H9 (cell line): Measurements from ENCODE around the gene VPREB3. TPM values are rescaled to one million over a fixed set of nuclear protein-coding genes. Genes with fewer than 3 reads are reported as not detected.

Source experiments
- DNase-seq: peaks from one replicate; pipeline ENCODE4 v3.0.0-alpha.2; 2017
- H2AFZ ChIP-seq: one replicate; pipeline ENCODE4 v1.6.1; 2013; ENCODE audit warnings: mild to moderate bottlenecking, low read length, control low read depth, moderate library complexity
- H2AK5ac ChIP-seq: 2 replicates; pipeline ENCODE4 v1.6.1; 2013; ENCODE audit warnings: low read length, control low read depth, mixed read lengths; ENCODE audit not compliant: insufficient read length
- H2BK120ac ChIP-seq: one replicate; pipeline ENCODE4 v1.6.1; 2013; ENCODE audit warnings: low read depth, mild to moderate bottlenecking, low read length, control low read depth, inconsistent platforms; ENCODE audit not compliant: poor library complexity, severe bottlenecking
- H2BK12ac ChIP-seq: 2 replicates; pipeline ENCODE4 v1.6.1; 2013; ENCODE audit warnings: low read length, control low read depth, mixed read lengths, low read depth; ENCODE audit not compliant: insufficient read length
- H2BK15ac ChIP-seq: 2 replicates; pipeline ENCODE4 v1.6.1; 2013; ENCODE audit warnings: low read depth, low read length, control low read depth
- H2BK20ac ChIP-seq: one replicate; pipeline ENCODE4 v1.6.1; 2013; ENCODE audit warnings: low read depth, mild to moderate bottlenecking, low read length, control low read depth, inconsistent platforms; ENCODE audit not compliant: poor library complexity, severe bottlenecking
- H2BK5ac ChIP-seq: 2 replicates; pipeline ENCODE4 v1.6.1; 2013; ENCODE audit warnings: low read length, control low read depth, mixed read lengths; ENCODE audit not compliant: insufficient read length
- H3K14ac ChIP-seq: 2 replicates; pipeline ENCODE4 v1.6.1; 2013; ENCODE audit warnings: low read length, control low read depth; ENCODE audit not compliant: insufficient read depth
- H3K18ac ChIP-seq: 2 replicates; pipeline ENCODE4 v1.6.1; 2013; ENCODE audit warnings: low read depth, mild to moderate bottlenecking, mixed read lengths, low read length, control low read depth; ENCODE audit not compliant: insufficient read length
- H3K23ac ChIP-seq: 2 replicates; pipeline ENCODE4 v1.6.1; 2013; ENCODE audit warnings: low read length, control low read depth, mixed read lengths, low read depth; ENCODE audit not compliant: insufficient read length
- H3K23me2 ChIP-seq: 2 replicates; pipeline ENCODE4 v1.6.1; 2013; ENCODE audit warnings: low read depth, mild to moderate bottlenecking, mixed read lengths, low read length, control low read depth; ENCODE audit not compliant: insufficient read length, poor library complexity, severe bottlenecking
- H3K27ac ChIP-seq: 2 replicates; pipeline ENCODE4 v1.5.1; 2013; ENCODE audit warnings: low read length, control low read depth, mixed read lengths, low read depth; ENCODE audit not compliant: insufficient read length
- H3K27me3 ChIP-seq: 2 replicates; pipeline ENCODE4 v1.6.1; 2013; ENCODE audit warnings: low read length, control low read depth, inconsistent platforms; ENCODE audit not compliant: insufficient read depth
- H3K4ac ChIP-seq: 2 replicates; pipeline ENCODE4 v1.6.1; 2013; ENCODE audit warnings: low read depth, mild to moderate bottlenecking, control low read depth, inconsistent platforms, low read length, moderate library complexity
- H3K4me1 ChIP-seq: 2 replicates; pipeline ENCODE4 v1.6.1; 2013; ENCODE audit warnings: low read length, control low read depth, inconsistent platforms; ENCODE audit not compliant: insufficient read depth
- H3K4me2 ChIP-seq: 2 replicates; pipeline ENCODE4 v1.6.1; 2013; ENCODE audit warnings: low read length, control low read depth, mixed read lengths; ENCODE audit not compliant: insufficient read length, insufficient read depth
- H3K56ac ChIP-seq: 2 replicates; pipeline ENCODE4 v1.6.1; 2013; ENCODE audit warnings: low read depth, mild to moderate bottlenecking, mixed read lengths, low read length, control low read depth; ENCODE audit not compliant: insufficient read length
- H3K79me1 ChIP-seq: 2 replicates; pipeline ENCODE4 v1.6.1; 2013; ENCODE audit warnings: low read depth, mild to moderate bottlenecking, moderate library complexity, low read length, control low read depth, inconsistent platforms; ENCODE audit not compliant: insufficient read depth, poor library complexity, severe bottlenecking
- H3K79me2 ChIP-seq: 2 replicates; pipeline ENCODE4 v1.6.1; 2013; ENCODE audit warnings: low read length, control low read depth, inconsistent platforms; ENCODE audit not compliant: insufficient read depth
- H3K9ac ChIP-seq: 2 replicates; pipeline ENCODE4 v1.6.1; 2013; ENCODE audit warnings: low read length, control low read depth, mixed read lengths; ENCODE audit not compliant: insufficient read length; ENCODE audit errors: extremely low read depth
- H3K9me3 ChIP-seq: one replicate; pipeline ENCODE4 v1.6.1; 2013; ENCODE audit warnings: low read depth, low read length, inconsistent platforms; ENCODE audit not compliant: control insufficient read depth
- H3T11ph ChIP-seq: one replicate; pipeline ENCODE4 v1.6.1; 2013; ENCODE audit warnings: mild to moderate bottlenecking, low read length, control low read depth, inconsistent platforms
- H4K20me1 ChIP-seq: one replicate; pipeline ENCODE4 v1.6.1; 2013; ENCODE audit not compliant: control insufficient read depth, insufficient read length, insufficient read depth
- H4K5ac ChIP-seq: 2 replicates; pipeline ENCODE4 v1.6.1; 2013; ENCODE audit warnings: low read depth, mild to moderate bottlenecking, mixed read lengths, low read length, control low read depth; ENCODE audit not compliant: insufficient read length
- H4K8ac ChIP-seq: replicated peaks from 2 replicates; pipeline ENCODE4 v1.6.1; 2013; ENCODE audit warnings: low read length, control low read depth, mixed read lengths, low read depth; ENCODE audit not compliant: insufficient read length
- H4K91ac ChIP-seq: 2 replicates; pipeline ENCODE4 v1.6.1; 2013; ENCODE audit warnings: low read depth, mild to moderate bottlenecking, moderate library complexity, mixed read lengths, low read length, control low read depth; ENCODE audit not compliant: insufficient read length
- H3K27ac Mint-ChIP-seq, 3 experiments: 2 replicates in 2 of 3; 3 replicates in 1 of 3; pipeline ENCODE4 v1.8.0; 2020 to 2021; ENCODE audit warnings: mixed read lengths in 3 of 3, mild to moderate bottlenecking in 1 of 3, moderate library complexity in 1 of 3
- H3K27me3 Mint-ChIP-seq: 2 replicates; pipeline ENCODE4 v1.8.0; 2021; ENCODE audit warnings: low read depth, mild to moderate bottlenecking, moderate library complexity, mixed read lengths
- H3K36me3 Mint-ChIP-seq, 3 experiments: 2 replicates in 2 of 3; 3 replicates in 1 of 3; pipeline ENCODE4 v1.8.0; 2020 to 2021; ENCODE audit warnings: low read depth in 3 of 3, mixed read lengths in 3 of 3; ENCODE audit not compliant: insufficient read depth in 1 of 3
- H3K4me1 Mint-ChIP-seq, 2 experiments: 2 replicates each; pipeline ENCODE4 v1.8.0; 2020; ENCODE audit warnings: mixed read lengths in 2 of 2
- H3K4me3 Mint-ChIP-seq, 2 experiments: 2 replicates in 1 of 2; 3 replicates in 1 of 2; pipeline ENCODE4 v1.8.0; 2020 to 2021; ENCODE audit warnings: mild to moderate bottlenecking in 2 of 2, mixed read lengths in 2 of 2, moderate library complexity in 1 of 2
- H3K9me3 Mint-ChIP-seq, 2 experiments: 2 replicates in 1 of 2; 3 replicates in 1 of 2; pipeline ENCODE4 v1.8.0; 2020; ENCODE audit warnings: mild to moderate bottlenecking in 2 of 2, mixed read lengths in 2 of 2, moderate library complexity in 1 of 2
- CTCF ChIP-seq: fragments of 200-600 bp; sonication (generic); conservative IDR thresholded peaks from 3 replicates; pipeline ENCODE4 v1.8.0; 2021; ENCODE audit warnings: antibody characterized with exemption, mild to moderate bottlenecking
- WGBS: extraction: QIAGEN DNeasy Blood & Tissue Kit; methylation state at CpG from one replicate; pipeline ENCODE4 v1.1.7; 2013; ENCODE audit warnings: missing lambda C conversion rate, low lambda C conversion rate, mixed read lengths; ENCODE audit not compliant: insufficient read length; ENCODE audit errors: extremely low coverage; 5-methylcytosine and 5-hydroxymethylcytosine counted together
- total RNA-seq: library from RNA; stranded (reverse); gene quantifications from 2 replicates; pipeline ENCODE4 v1.2.1, GENCODE V29; 2021

Gene VPREB3
- total RNA-seq, 1 experiment from 2014 or later = 0.50 TPM

GRCh38 chr22:23793326-23793725 lies 39.1 kb upstream of the VPREB3 start:
- H2BK5ac ChIP-seq = no peak overlapping the region
- Mint-ChIP-seq H3K4me3 (no peak overlapping the region), H3K27me3 (no peaks in the 10 kb centered on the region), H3K36me3 (peaks cover 35 to 66% (median 65%) of the 10 kb centered on the region in 3 experiments), H3K4me1 (peaks cover 9 to 16% of the 10 kb centered on the region in 2 experiments), H3K27ac (no peak overlapping the region), H3K9me3 (no peaks in the 10 kb centered on the region; a peak in 1 of 5 replicates)
- H3K79me2 ChIP-seq = peaks cover 11% of the 10 kb centered on the region; the same call in 1 of the 2 replicates
- H3K4ac ChIP-seq = no peak overlapping the region
- no CpG with 5 or more reads among the region's 8 CpGs for WGBS
- no peak overlapping the region for H4K5ac ChIP-seq
- H2AFZ ChIP-seq = no peak overlapping the region
- H3K18ac ChIP-seq = no peak overlapping the region
- H3K23me2 ChIP-seq = no peaks in the 10 kb centered on the region
- no peak overlapping the region for H3K23ac ChIP-seq
- no peak overlapping the region for H2BK120ac ChIP-seq
- H3T11ph ChIP-seq = no peak overlapping the region
- no peak overlapping the region for H2BK12ac ChIP-seq
- no peak overlapping the region for H3K56ac ChIP-seq
- no peak overlapping the region for H3K4me2 ChIP-seq
- no peaks in the 10 kb centered on the region for H4K20me1 ChIP-seq
- H2BK20ac ChIP-seq = no peak overlapping the region
- peaks cover 2% of the 10 kb centered on the region; the same call in 1 of the 2 replicates for H3K4me1 ChIP-seq
- H3K9ac ChIP-seq = no peak overlapping the region
- H3K9me3 ChIP-seq = no peaks in the 10 kb centered on the region
- H2BK15ac ChIP-seq = no peak overlapping the region
- TF ChIP-seq CTCF = no peak
- H3K14ac ChIP-seq = no peak overlapping the region
- H3K27me3 ChIP-seq = no peaks in the 10 kb centered on the region; the same call in 1 of the 2 replicates
- DNase-seq = no peak
- H2AK5ac ChIP-seq = no peak overlapping the region
- no peak overlapping the region for H4K91ac ChIP-seq
- no peak overlapping the region for H4K8ac ChIP-seq
- H3K27ac ChIP-seq = no peak overlapping the region
- no peaks in the 10 kb centered on the region for H3K79me1 ChIP-seq
